Body of pancreas (tissue), 4 donors: Measurements from ENCODE around the gene DDX28. TPM values are rescaled to one million over a fixed set of nuclear protein-coding genes. Genes with fewer than 3 reads are reported as not detected.

ENCODE experiments used
- ATAC-seq: fragments of 150-250 bp; one replicate; pipeline ENCODE4 v1.9.1; 2016
- DNase-seq, 4 donors: peaks; one replicate each; pipeline ENCODE4 v3.0.0-alpha.2; 2019
- H3K27ac ChIP-seq, 4 donors: fragments of 200-600 bp; sonication (generic); 1 replicate in 3 of 4; 2 replicates in 1 of 4; pipeline versions ENCODE4 v1.5.1 to v1.6.1; 2016 to 2019; ENCODE audit warnings: mild to moderate bottlenecking in 1 of 4, mixed read lengths in 1 of 4, moderate library complexity in 1 of 4
- H3K27me3 ChIP-seq, 2 donors: fragments of 200-600 bp; sonication (generic); one replicate each; pipeline ENCODE4 v1.6.0; 2016; ENCODE audit warnings: mild to moderate bottlenecking in 1 of 2
- H3K36me3 ChIP-seq, 2 donors: fragments of 200-600 bp; sonication (generic); replicated peaks in 1 of 2; 2 replicates each; pipeline ENCODE4 v1.5.1; 2016; ENCODE audit warnings: low read depth in 2 of 2; ENCODE audit not compliant: insufficient read depth in 1 of 2
- H3K4me1 ChIP-seq: fragments of 200-600 bp; sonication (generic); one replicate; pipeline ENCODE4 v1.6.0; 2016
- H3K4me3 ChIP-seq, 2 donors: fragments of 200-600 bp; sonication (generic); 1 replicate in 1 of 2; 2 replicates in 1 of 2; pipeline ENCODE4 v1.5.1; 2016 to 2019
- H3K9me3 ChIP-seq, 3 donors: fragments of 200-600 bp; sonication (generic); 1 replicate in 2 of 3; 2 replicates in 1 of 3; pipeline ENCODE4 v1.5.1; 2016
- CTCF ChIP-seq, 7 experiments: fragments of 450-650 bp in 4 of 7; fragments of 200-600 bp in 3 of 7; sonication (generic) in 3 of 7; IDR thresholded peaks; one replicate each; pipeline ENCODE4 v1.5.1; 2016 to 2019; ENCODE audit warnings: antibody characterized with exemption in 7 of 7
- POLR2A ChIP-seq, 3 donors: fragments of 450-650 bp; IDR thresholded peaks; one replicate each; pipeline ENCODE4 v1.6.1; 2016; ENCODE audit warnings: antibody characterized with exemption in 3 of 3, mild to moderate bottlenecking in 2 of 3
- WGBS, 2 donors: methylation state at CpG; one replicate each; pipeline ENCODE4 v1.1.5; 2017; 5-methylcytosine and 5-hydroxymethylcytosine counted together
- intact Hi-C: fragments of 100-400 bp; cut with DNase I; formaldehyde crosslinking; loops from one replicate; pipeline ENCODE4 v1.15.1; 2023
- total RNA-seq, 2 donors: library from RNA; depleted of rRNA; stranded (reverse); fragments of >200 nt; gene quantifications; one replicate each; pipeline ENCODE4 v1.1.0, GENCODE V29; 2016

DDX28 gene
- total RNA-seq, 2 donors from 2014 or later: 3.4 to 13.2 TPM

GRCh38 chr16:68070249-68070730 lies 47.3 kb upstream of the DDX28 start:
- WGBS, 2 donors: 73 to 96% methylated on average over 2 of the region's 2 CpGs
- DNase-seq: no peak
- H3K9me3 ChIP-seq: no peaks in the 10 kb centered on the region
- ATAC-seq: no peak
- intact Hi-C loops: no loop called here
- H3K4me3 ChIP-seq: no peak overlapping the region
- H3K27ac ChIP-seq: no peak overlapping the region
- peaks cover 7% of the 10 kb centered on the region for H3K4me1 ChIP-seq
- no peaks in the 10 kb centered on the region for H3K27me3 ChIP-seq
- TF ChIP-seq CTCF (IDR thresholded peaks at IDR 0.05) (no peak), POLR2A (IDR thresholded peaks at IDR 0.05) (no peak)
- H3K36me3 ChIP-seq: peaks cover 0 to 4% of the 10 kb centered on the region in 2 donors

- TF ChIP-seq POLR2A (IDR thresholded peaks at IDR 0.05): no peak
- TF ChIP-seq CTCF (IDR thresholded peaks at IDR 0.05): no peak
- ATAC-seq (no peak), DNase-seq (peak; percentile 46 to 83 (median 74))
- intact Hi-C loops: loop anchor here (10.0 kb wide), 1 partner anchor 165 kb away; the partner anchor contains the start of gene ESRP2
- Histone ChIP-seq H3K36me3 (peaks cover 0 to 4% of the 10 kb centered on the region in 2 donors), H3K9me3 (no peaks in the 10 kb centered on the region), H3K27ac (no peak overlapping the region), H3K27me3 (no peaks in the 10 kb centered on the region), H3K4me1 (peaks cover 7% of the 10 kb centered on the region), H3K4me3 (no peak overlapping the region)
- 62 to 93% methylated on average over 4 to 7 of the region's 7 CpGs for WGBS, 2 donors
These were observed 46.6 kb upstream of the DDX28 start for GRCh38 chr16:68069511-68070248.

- intact Hi-C loops: loop anchor here (10.0 kb wide), 1 partner anchor 166 kb away; the partner anchor contains the start of gene ESRP2
- DNase-seq (no peak), ATAC-seq (no peak)
- H3K4me1 ChIP-seq: peaks cover 7% of the 10 kb centered on the region
- no peak overlapping the region for H3K4me3 ChIP-seq
- no peaks in the 10 kb centered on the region for H3K9me3 ChIP-seq
- peaks cover 0 to 4% of the 10 kb centered on the region in 2 donors for H3K36me3 ChIP-seq
- no peak overlapping the region for H3K27ac ChIP-seq
- no peaks in the 10 kb centered on the region for H3K27me3 ChIP-seq
- WGBS, 2 donors: 95% methylated on average over 9 of the region's 9 CpGs
- TF ChIP-seq CTCF (IDR thresholded peaks at IDR 0.05) (no peak), POLR2A (IDR thresholded peaks at IDR 0.05) (no peak)
These were observed 45.9 kb upstream of the DDX28 start for GRCh38 chr16:68068926-68069325.

GRCh38 chr16:68066763-68067162 lies 43.7 kb upstream of the DDX28 start:
- H3K27ac ChIP-seq: no peak overlapping the region

More at GRCh38 chr16:68066763-68067162, 43.7 kb upstream of the DDX28 start:
- ATAC-seq (no peak), DNase-seq (no peak)
- intact Hi-C loops: loop anchor here (10.0 kb wide), 1 partner anchor 168 kb away; the partner anchor contains the start of gene ESRP2
- no peak for TF ChIP-seq POLR2A (IDR thresholded peaks at IDR 0.05)
- no peak for TF ChIP-seq CTCF (IDR thresholded peaks at IDR 0.05)
- WGBS, 2 donors: 41 to 64% methylated on average over 1 of the region's 1 CpG
- H3K9me3 ChIP-seq: no peaks in the 10 kb centered on the region
- H3K4me1 ChIP-seq: peaks cover 7% of the 10 kb centered on the region
- H3K27me3 ChIP-seq: no peaks in the 10 kb centered on the region
- H3K4me3 ChIP-seq: no peak overlapping the region
- H3K36me3 ChIP-seq: peaks cover 0 to 4% of the 10 kb centered on the region in 2 donors
